Cardiac fibroblast (primary cell): ENCODE data around the gene ANKRD29.

Source experiments
- DNase-seq, 2 donors: peaks; one replicate each; pipeline versions ENCODE4 v3.0.0 to v3.0.0-alpha.2; 2010; ENCODE audit warnings: low read depth in 2 of 2
- H3K4me3 ChIP-seq, 2 donors: replicated peaks in 1 of 2; 1 replicate in 1 of 2; 2 replicates in 1 of 2; pipeline ENCODE4 v1.5.1; 2011; ENCODE audit warnings: low read depth in 2 of 2, low read length in 2 of 2, mild to moderate bottlenecking in 2 of 2, moderate library complexity in 1 of 2
- TF ChIP-seq, protein P1 (sequence below): IDR thresholded peaks from one replicate; pipeline ENCODE4 v1.5.1; 2011; ENCODE audit warnings: low read depth, mild to moderate bottlenecking, low read length, inconsistent platforms

ANKRD29 gene

DNA sequence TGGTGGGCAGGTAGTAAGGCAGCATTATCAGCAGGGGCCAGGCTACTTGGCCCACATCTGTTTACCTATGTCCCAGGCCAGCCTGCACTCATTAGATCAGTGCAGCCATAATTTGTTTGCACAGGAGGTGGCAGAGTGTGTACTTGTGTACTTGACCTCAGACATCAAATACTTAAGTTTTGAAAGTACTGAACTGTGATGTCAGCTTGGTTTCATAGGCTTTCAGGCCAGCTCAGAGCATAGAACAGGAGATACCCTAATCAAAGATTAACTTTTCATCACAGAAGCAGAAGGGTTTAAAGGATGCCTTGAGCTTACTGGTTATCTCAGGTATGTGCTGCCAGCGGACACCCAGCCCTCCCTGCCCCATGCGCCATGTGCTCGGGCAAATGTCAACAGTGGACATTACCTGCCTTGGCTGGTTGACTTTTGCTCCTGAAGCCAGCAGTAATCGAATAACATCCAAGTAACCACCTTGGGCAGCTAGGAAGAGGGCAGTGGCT is 33.2 kb downstream of the ANKRD29 start:
- no peak for DNase-seq
- TF ChIP-seq, protein P1, sequence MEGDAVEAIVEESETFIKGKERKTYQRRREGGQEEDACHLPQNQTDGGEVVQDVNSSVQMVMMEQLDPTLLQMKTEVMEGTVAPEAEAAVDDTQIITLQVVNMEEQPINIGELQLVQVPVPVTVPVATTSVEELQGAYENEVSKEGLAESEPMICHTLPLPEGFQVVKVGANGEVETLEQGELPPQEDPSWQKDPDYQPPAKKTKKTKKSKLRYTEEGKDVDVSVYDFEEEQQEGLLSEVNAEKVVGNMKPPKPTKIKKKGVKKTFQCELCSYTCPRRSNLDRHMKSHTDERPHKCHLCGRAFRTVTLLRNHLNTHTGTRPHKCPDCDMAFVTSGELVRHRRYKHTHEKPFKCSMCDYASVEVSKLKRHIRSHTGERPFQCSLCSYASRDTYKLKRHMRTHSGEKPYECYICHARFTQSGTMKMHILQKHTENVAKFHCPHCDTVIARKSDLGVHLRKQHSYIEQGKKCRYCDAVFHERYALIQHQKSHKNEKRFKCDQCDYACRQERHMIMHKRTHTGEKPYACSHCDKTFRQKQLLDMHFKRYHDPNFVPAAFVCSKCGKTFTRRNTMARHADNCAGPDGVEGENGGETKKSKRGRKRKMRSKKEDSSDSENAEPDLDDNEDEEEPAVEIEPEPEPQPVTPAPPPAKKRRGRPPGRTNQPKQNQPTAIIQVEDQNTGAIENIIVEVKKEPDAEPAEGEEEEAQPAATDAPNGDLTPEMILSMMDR, result no peak

DNA sequence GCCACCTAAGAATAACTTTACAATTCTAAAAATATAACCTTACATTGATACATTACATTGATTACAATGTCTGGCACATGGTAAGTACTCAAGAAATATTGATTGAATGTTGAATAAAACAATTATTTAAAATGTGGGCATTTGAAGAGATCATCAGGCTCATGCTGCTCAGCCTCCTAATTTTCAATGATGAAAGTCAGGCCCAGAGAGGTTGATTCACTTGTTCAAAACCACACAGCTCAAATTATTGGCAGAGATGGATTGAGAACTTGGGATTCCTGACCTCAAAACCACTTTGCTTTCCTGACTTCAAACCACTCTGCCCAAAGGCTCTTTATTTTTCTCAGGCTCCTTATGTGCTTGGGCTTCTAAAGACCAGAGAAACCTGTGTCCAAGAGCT is 34.7 kb downstream of the ANKRD29 start:
- TF ChIP-seq, protein P1, result no peak
- no peak overlapping the region for H3K4me3 ChIP-seq
- no peak for DNase-seq

More for the DNA sequence above, 33.2 kb downstream of the ANKRD29 start:
- H3K4me3 ChIP-seq, result no peak overlapping the region

DNA sequence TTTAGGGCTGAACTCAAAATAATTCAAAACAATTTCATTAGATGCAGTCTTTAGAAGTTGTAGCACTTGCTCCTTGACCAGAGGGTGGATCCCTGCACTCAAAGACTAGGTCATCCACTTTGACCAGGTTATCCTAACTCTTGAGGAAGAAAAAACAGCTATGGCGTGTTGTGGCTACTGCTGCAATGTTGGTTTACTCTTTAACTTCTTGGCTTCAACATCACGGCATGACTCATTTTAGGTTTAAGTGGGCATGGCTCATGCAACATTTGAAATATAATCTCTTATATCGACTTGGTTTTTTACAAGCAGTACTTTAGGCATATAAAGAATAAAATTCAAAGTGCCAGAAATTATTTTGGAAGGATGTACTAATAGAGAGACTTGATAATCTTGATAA is 35.4 kb downstream of the ANKRD29 start:
- H3K4me3 ChIP-seq, result no peak overlapping the region
- TF ChIP-seq, protein P1, result no peak
- DNase-seq, result peak; percentile 77 to 87

DNA sequence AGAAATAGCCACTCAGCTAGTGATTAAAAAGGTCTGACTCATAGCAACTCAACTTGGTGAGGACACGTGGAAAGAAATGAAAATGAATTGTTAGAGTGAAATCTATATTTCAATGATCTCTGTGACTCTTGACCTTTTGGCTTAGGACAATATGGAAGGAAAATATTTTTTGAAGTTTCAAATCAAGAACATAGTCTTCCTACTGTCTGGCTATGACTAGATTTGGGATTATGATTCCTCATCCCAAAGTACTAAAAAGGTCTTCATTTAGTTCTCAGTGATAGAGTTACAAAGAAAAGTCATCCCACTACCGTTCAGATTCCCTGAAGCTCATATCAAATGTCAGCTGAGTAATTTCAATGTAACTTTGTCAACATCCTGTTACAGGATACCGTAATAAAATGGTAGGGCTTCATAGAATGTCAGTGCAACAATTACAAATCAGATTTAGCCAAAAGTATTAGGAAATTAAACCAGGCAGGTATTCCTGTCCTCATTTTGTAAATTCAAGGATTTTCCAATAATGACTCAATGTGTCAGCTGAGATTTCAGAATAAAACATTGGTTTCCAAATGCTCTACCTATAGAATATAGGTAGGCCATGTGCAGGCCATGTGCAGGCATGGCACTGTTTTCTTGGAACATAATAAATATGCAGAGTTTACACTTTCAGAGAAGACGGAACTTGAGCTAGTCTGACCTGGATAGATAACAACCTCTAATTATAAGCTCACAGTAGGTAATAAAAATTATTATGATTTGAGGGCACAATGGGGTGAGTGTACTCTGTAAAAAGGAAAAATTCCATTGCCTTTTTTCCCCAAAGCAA is 36.0 kb downstream of the ANKRD29 start:
- no peak overlapping the region for H3K4me3 ChIP-seq
- TF ChIP-seq, protein P1, result no peak
- peak; percentile 27 to 62 for DNase-seq

DNA sequence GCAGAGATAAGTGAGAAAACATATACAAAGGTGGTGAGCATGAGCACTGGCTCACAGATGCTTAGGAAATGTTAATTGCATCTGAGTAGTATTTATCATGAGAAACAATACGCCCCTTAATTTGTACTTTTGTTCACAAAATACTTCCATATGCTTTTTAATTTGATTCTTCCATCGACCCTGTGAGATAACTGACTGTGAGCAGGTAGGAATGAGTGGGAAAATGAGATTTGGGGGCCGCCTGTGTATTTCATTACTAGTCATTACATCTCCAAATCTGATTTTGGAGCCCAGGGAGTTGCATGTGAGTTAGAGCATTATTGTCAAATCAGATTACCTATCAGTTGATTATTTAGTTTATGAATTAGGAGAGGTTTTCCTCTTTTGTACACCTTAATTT is 39.7 kb downstream of the ANKRD29 start:
- TF ChIP-seq, protein P1, result no peak
- DNase-seq, result no peak

DNA sequence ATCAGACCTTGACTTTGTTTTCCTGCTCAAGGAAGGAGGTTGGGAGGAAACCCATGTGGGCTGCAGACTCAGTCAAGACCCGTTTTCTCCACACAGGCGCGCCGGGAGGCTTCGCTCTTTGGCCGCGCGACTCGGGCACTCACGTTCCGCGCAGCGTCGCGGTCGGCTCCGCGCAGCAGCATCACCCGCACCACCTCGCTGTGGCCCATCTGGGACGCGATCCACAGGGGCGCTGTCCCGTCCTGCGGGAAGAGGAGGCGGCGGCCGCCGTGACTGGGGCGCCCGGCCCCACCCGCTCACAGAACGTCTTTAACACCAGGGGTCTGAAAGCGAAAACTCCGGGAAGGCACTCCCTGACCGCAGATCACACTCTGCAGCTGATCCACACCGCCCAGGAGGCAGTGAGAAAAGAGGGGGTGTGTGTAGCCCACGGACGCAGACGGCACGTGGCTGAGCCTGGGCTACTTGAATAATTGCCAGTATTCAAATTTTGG is 43.3 kb downstream of the ANKRD29 start:
- TF ChIP-seq, protein P1, result no peak
- DNase-seq, result peak; percentile 13 to 28
- H3K4me3 ChIP-seq, result peak overlapping the region; percentile 50 to 52

More for the DNA sequence above, 39.7 kb downstream of the ANKRD29 start:
- H3K4me3 ChIP-seq, result no peak overlapping the region
